SK-N-SH treated with all-trans-retinoic acid at 6 μM for 48 hours (cell line): Measurements from ENCODE around the gene GHRH.

ENCODE experiments used
- ATAC-seq: fragments of 200-7000 bp; cut with Tn5 transposase; 3 replicates; pipeline ENCODE4 v1.9.1; 2020; ENCODE audit warnings: mild to moderate bottlenecking, moderate library complexity
- ARNTL ChIP-seq: fragments of 450-650 bp; formaldehyde crosslinking; IDR thresholded peaks from 2 replicates; pipeline ENCODE4 v1.5.0; 2020; ENCODE audit warnings: low read depth, mild to moderate bottlenecking, moderate library complexity, borderline replicate concordance
- BACH2 ChIP-seq: fragments of 250-450 bp; sonication (Bioruptor Pico); IDR thresholded peaks from 2 replicates; pipeline ENCODE4 v1.9.0; 2021; ENCODE audit warnings: mild to moderate bottlenecking, borderline replicate concordance
- CREB5 ChIP-seq: fragments of 250-450 bp; sonication (Bioruptor Pico); IDR thresholded peaks from 2 replicates; pipeline ENCODE4 v1.5.1; 2020; ENCODE audit warnings: low read depth, mild to moderate bottlenecking, moderate library complexity
- CSDC2 ChIP-seq: fragments of 250-450 bp; sonication (Bioruptor Pico); IDR thresholded peaks from 2 replicates; pipeline ENCODE4 v1.5.0; 2020; ENCODE audit warnings: mild to moderate bottlenecking, moderate library complexity
- ESRRG ChIP-seq: fragments of 250-450 bp; sonication (Bioruptor Pico); IDR thresholded peaks from 2 replicates; pipeline ENCODE4 v1.6.1; 2021; ENCODE audit warnings: mild to moderate bottlenecking
- GLIS3 ChIP-seq: fragments of 250-450 bp; sonication (Bioruptor Pico); IDR thresholded peaks from 2 replicates; pipeline ENCODE4 v1.5.0; 2020; ENCODE audit warnings: mild to moderate bottlenecking, moderate library complexity
- ISL1 ChIP-seq: fragments of 250-450 bp; sonication (Bioruptor Pico); IDR thresholded peaks from 2 replicates; pipeline ENCODE4 v2.1.2; 2022; ENCODE audit warnings: mild to moderate bottlenecking, moderate library complexity
- OSR1 ChIP-seq: fragments of 250-450 bp; sonication (Bioruptor Pico); IDR thresholded peaks from 2 replicates; pipeline ENCODE4 v1.8.0; 2022; ENCODE audit warnings: moderate library complexity, mild to moderate bottlenecking, inconsistent platforms
- PATZ1 ChIP-seq: fragments of 250-450 bp; sonication (Bioruptor Pico); IDR thresholded peaks from 2 replicates; pipeline ENCODE4 v1.8.0; 2020; ENCODE audit warnings: mild to moderate bottlenecking, moderate library complexity, borderline replicate concordance
- PPARA ChIP-seq: fragments of 250-450 bp; sonication (Bioruptor Pico); IDR thresholded peaks from 2 replicates; pipeline ENCODE4 v1.5.0; 2020; ENCODE audit warnings: mild to moderate bottlenecking, borderline replicate concordance
- RARB ChIP-seq: fragments of 250-450 bp; sonication (Bioruptor Pico); IDR thresholded peaks from 2 replicates; pipeline ENCODE4 v1.8.0; 2021; ENCODE audit warnings: mild to moderate bottlenecking, moderate library complexity
- SNAI2 ChIP-seq: fragments of 250-450 bp; sonication (Bioruptor Pico); IDR thresholded peaks from 2 replicates; pipeline ENCODE4 v1.5.0; 2020; ENCODE audit warnings: mild to moderate bottlenecking, moderate library complexity
- TCF4 ChIP-seq: fragments of 250-450 bp; sonication (Bioruptor Pico); IDR thresholded peaks from 2 replicates; pipeline ENCODE4 v1.8.0; 2021; ENCODE audit warnings: mild to moderate bottlenecking, moderate library complexity, borderline replicate concordance
- TOX ChIP-seq: fragments of 250-450 bp; sonication (Bioruptor Pico); IDR thresholded peaks from 2 replicates; pipeline ENCODE4 v1.8.0; 2021; ENCODE audit warnings: mild to moderate bottlenecking, moderate library complexity, borderline replicate concordance
- ZC3H10 ChIP-seq: fragments of 250-450 bp; sonication (Bioruptor Pico); IDR thresholded peaks from 2 replicates; pipeline ENCODE4 v1.5.1; 2021; ENCODE audit warnings: mild to moderate bottlenecking, moderate library complexity
- ZFP3 ChIP-seq: fragments of 250-450 bp; sonication (Bioruptor Pico); IDR thresholded peaks from 2 replicates; pipeline ENCODE4 v1.5.0; 2020; ENCODE audit warnings: mild to moderate bottlenecking, moderate library complexity
- ZFP30 ChIP-seq: fragments of 450-650 bp; formaldehyde crosslinking; IDR thresholded peaks from 2 replicates; pipeline ENCODE4 v1.5.0; 2022; ENCODE audit warnings: mild to moderate bottlenecking, moderate library complexity
- ZNF565 ChIP-seq: fragments of 450-650 bp; formaldehyde crosslinking; conservative IDR thresholded peaks from 2 replicates; pipeline ENCODE4 v1.5.0; 2020; ENCODE audit warnings: low read depth, mild to moderate bottlenecking, moderate library complexity
- ZNF70 ChIP-seq: fragments of 450-650 bp; formaldehyde crosslinking; IDR thresholded peaks from 2 replicates; pipeline ENCODE4 v1.5.0; 2020; ENCODE audit warnings: mild to moderate bottlenecking, moderate library complexity
- ZNF8 ChIP-seq: fragments of 450-650 bp; formaldehyde crosslinking; IDR thresholded peaks from 2 replicates; pipeline ENCODE4 v1.5.0; 2020; ENCODE audit warnings: mild to moderate bottlenecking, moderate library complexity
- TF ChIP-seq, protein P1 (sequence below): fragments of 250-450 bp; sonication (Bioruptor Pico); IDR thresholded peaks from 2 replicates; pipeline ENCODE4 v1.5.1; 2021; ENCODE audit warnings: mild to moderate bottlenecking, moderate library complexity

GHRH gene

DNA sequence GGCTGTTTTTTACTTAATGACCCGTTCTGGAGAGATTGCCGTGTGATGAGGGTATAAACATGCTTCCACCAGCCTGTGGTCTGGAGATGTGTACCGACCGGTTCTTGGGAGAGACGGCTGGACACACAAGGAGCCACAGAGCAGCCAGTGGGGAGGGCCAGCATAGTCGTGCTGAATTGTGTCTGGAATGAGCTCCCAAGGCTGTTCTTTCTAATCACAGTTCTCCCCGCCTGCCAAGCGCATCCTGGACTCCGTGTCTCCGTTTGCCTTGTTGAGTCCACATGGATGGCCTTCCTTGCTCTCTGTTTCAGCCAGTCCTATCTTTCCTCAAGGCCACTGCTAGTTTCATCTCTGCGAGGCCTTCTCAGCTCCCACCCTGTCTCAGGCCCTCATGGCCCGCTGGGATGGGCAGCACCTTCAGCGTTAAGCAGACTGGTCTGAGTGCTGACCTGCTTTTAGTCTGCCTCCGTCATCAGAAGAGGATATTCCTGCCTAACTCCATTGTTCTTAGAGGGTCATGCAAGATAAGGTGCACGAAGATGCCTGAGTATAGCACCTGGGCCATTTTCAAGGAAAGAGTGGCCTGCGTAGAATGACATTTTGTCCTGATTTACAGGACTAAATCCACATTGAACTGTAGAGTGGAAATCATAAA lies 48.4 kb upstream of the GHRH start:
- TF ChIP-seq GLIS3 (CRISPR knock-in tag) (no peak), PATZ1 (CRISPR knock-in tag) (no peak), ESRRG (CRISPR knock-in tag) (no peak)
- TF ChIP-seq, all 23 proteins: peak for 0
- ATAC-seq = no peak

GRCh38 chr20:37309290-37309689 lies 47.7 kb upstream of the GHRH start:
- ATAC-seq = no peak
- TF ChIP-seq ZFP30 (CRISPR knock-in tag) = no peak
- TF ChIP-seq RARB (CRISPR knock-in tag) = no peak
- no peak for TF ChIP-seq ZNF565 (CRISPR knock-in tag)
- no peak for TF ChIP-seq ISL1 (CRISPR knock-in tag)
- no peak for TF ChIP-seq CREB5
- TF ChIP-seq ESRRG (CRISPR knock-in tag) = no peak

- TF ChIP-seq ZFP3 (CRISPR knock-in tag) (no peak), ZNF565 (CRISPR knock-in tag) (no peak), PATZ1 (CRISPR knock-in tag) (no peak), TCF4 (CRISPR knock-in tag) (no peak), ZNF70 (no peak), OSR1 (CRISPR knock-in tag) (no peak), GLIS3 (CRISPR knock-in tag) (no peak), SNAI2 (no peak), BACH2 (CRISPR knock-in tag) (no peak), ARNTL (CRISPR knock-in tag) (no peak), CSDC2 (CRISPR knock-in tag) (no peak), CREB5 (no peak), ZC3H10 (CRISPR knock-in tag) (no peak), ZNF8 (no peak), TOX (no peak), PPARA (no peak)
- TF ChIP-seq, protein P1, sequence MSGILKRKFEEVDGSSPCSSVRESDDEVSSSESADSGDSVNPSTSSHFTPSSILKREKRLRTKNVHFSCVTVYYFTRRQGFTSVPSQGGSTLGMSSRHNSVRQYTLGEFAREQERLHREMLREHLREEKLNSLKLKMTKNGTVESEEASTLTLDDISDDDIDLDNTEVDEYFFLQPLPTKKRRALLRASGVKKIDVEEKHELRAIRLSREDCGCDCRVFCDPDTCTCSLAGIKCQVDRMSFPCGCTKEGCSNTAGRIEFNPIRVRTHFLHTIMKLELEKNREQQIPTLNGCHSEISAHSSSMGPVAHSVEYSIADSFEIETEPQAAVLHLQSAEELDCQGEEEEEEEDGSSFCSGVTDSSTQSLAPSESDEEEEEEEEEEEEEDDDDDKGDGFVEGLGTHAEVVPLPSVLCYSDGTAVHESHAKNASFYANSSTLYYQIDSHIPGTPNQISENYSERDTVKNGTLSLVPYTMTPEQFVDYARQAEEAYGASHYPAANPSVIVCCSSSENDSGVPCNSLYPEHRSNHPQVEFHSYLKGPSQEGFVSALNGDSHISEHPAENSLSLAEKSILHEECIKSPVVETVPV (CRISPR knock-in tag) = no peak
- no peak; the same call in 2 of the 3 replicates for ATAC-seq
These were observed 46.8 kb upstream of the GHRH start for GRCh38 chr20:37308086-37309050.
